K562 (cell line): Measurements from ENCODE around the gene CHTF8. TPM values are rescaled to one million over a fixed set of nuclear protein-coding genes. Genes with fewer than 3 reads are reported as not detected.

Experiments used
- ATAC-seq: fragments of 200-7000 bp; cut with Tn5 transposase; 3 replicates; pipeline ENCODE4 v1.9.1; 2020; ENCODE audit warnings: moderate library complexity
- BruUV-seq: library from RNA; stranded (reverse); fragments of 400-500 nt; replicated peaks from 2 replicates; lab custom pipeline; 2021; lab: Mats Ljungman, UMichigan
- CTCF ChIA-PET: fragments of 300-600 bp; formaldehyde crosslinking; extraction: SDS; loops from one replicate; lab custom pipeline; 2021; ENCODE audit warnings: low intra/inter-chr PET ratio; lab: Yijun Ruan, JAX
- POLR2A ChIA-PET: fragments of 300-600, 350-650 bp; sonication (Branson Sonifier 250); formaldehyde crosslinking; extraction: SDS; loops from one replicate; lab custom pipeline; 2021; ENCODE audit warnings: antibody characterized with exemption, inconsistent platforms; lab: Yijun Ruan, JAX
- DNase-seq, 4 experiments: peaks; one replicate each; pipeline versions ENCODE4 v3.0.0 to v3.0.0-alpha.2; 2011 to 2018; ENCODE audit warnings: low spot score in 3 of 4, mixed read lengths in 3 of 4; ENCODE audit errors: extremely low read depth in 1 of 4
- FAIRE-seq: peaks from 2 replicates; lab custom pipeline; 2011; peaks lifted over from hg19 to GRCh38; lab: Jason Lieb, UNC
- H2AFZ ChIP-seq: 2 replicates; pipeline ENCODE4 v1.6.0; 2011; ENCODE audit warnings: low read depth, low read length, control low read depth, inconsistent platforms
- H3K27ac ChIP-seq: fragments of 200-600 bp; 3 replicates; pipeline ENCODE4 v1.8.0; 2011; ENCODE audit warnings: low read depth, mild to moderate bottlenecking, control low read depth, inconsistent platforms, low read length, moderate library complexity, mixed read lengths; ENCODE audit errors: extremely low read depth
- H3K27me3 ChIP-seq, 2 experiments: fragments of 300-600 bp in 1 of 2; 2 replicates in 1 of 2; 3 replicates in 1 of 2; pipeline versions ENCODE4 v1.6.0 to v1.8.0; 2011; ENCODE audit warnings: inconsistent platforms in 2 of 2, low read length in 2 of 2, mild to moderate bottlenecking in 1 of 2, mixed read lengths in 1 of 2, moderate library complexity in 1 of 2; ENCODE audit not compliant: control insufficient read depth in 2 of 2, insufficient read depth in 2 of 2
- H3K36me3 ChIP-seq: fragments of 300-600 bp; 3 replicates; pipeline ENCODE4 v1.8.0; 2011; ENCODE audit warnings: mild to moderate bottlenecking, low read length, inconsistent platforms; ENCODE audit not compliant: control insufficient read depth, insufficient read depth
- H3K4me1 ChIP-seq, 2 experiments: fragments of 200-600 bp in 1 of 2; replicated peaks in 1 of 2; 2 replicates in 1 of 2; 3 replicates in 1 of 2; pipeline versions ENCODE4 v1.5.1 to v1.8.0; 2011; ENCODE audit warnings: inconsistent platforms in 2 of 2, low read length in 2 of 2, mild to moderate bottlenecking in 1 of 2, mixed read lengths in 1 of 2, moderate library complexity in 1 of 2; ENCODE audit not compliant: control insufficient read depth in 2 of 2, insufficient read depth in 2 of 2
- H3K4me2 ChIP-seq: 2 replicates; pipeline ENCODE4 v1.6.1; 2011; ENCODE audit warnings: low read length, control low read depth, inconsistent platforms, mixed read lengths; ENCODE audit not compliant: insufficient read depth
- H3K4me3 ChIP-seq: fragments of 200-600 bp; sonication (generic), shearing (Covaris generic); 2 replicates; pipeline ENCODE4 v1.5.1; 2016; ENCODE audit warnings: control low read depth, inconsistent platforms
- H3K79me2 ChIP-seq: fragments of 200-600 bp; 3 replicates; pipeline ENCODE4 v1.8.0; 2011; ENCODE audit warnings: low read length, inconsistent platforms; ENCODE audit not compliant: control insufficient read depth, insufficient read depth
- H3K9ac ChIP-seq, 2 experiments: 2 replicates each; pipeline versions ENCODE4 v1.6.0 to v1.6.1; 2011; ENCODE audit warnings: low read depth in 2 of 2, low read length in 2 of 2, control low read depth in 1 of 2, inconsistent platforms in 1 of 2, mild to moderate bottlenecking in 1 of 2, mixed read lengths in 1 of 2; ENCODE audit not compliant: insufficient read depth in 1 of 2
- H3K9me1 ChIP-seq: one replicate; pipeline ENCODE4 v1.6.0; 2011; ENCODE audit warnings: inconsistent platforms, mild to moderate bottlenecking, low read length, moderate library complexity; ENCODE audit not compliant: control insufficient read depth, insufficient read depth
- H3K9me3 ChIP-seq: replicated peaks from 2 replicates; pipeline ENCODE4 v1.5.1; 2011; ENCODE audit warnings: low read depth, low read length, inconsistent platforms; ENCODE audit not compliant: control insufficient read depth, insufficient read depth
- H4K20me1 ChIP-seq: replicated peaks from 2 replicates; pipeline ENCODE4 v1.6.1; 2011; ENCODE audit warnings: low read length, inconsistent platforms, mixed read lengths; ENCODE audit not compliant: control insufficient read depth, insufficient read depth
- ASH1L ChIP-seq: fragments of 450-650 bp; IDR thresholded peaks from 2 replicates; pipeline ENCODE4 v1.6.1; 2018; ENCODE audit warnings: borderline replicate concordance, mild to moderate bottlenecking, low read depth; ENCODE audit not compliant: partially characterized antibody
- CCNT2 ChIP-seq: IDR thresholded peaks from 2 replicates; pipeline ENCODE4 v1.6.1; 2011; ENCODE audit warnings: borderline replicate concordance, low read depth, mild to moderate bottlenecking, moderate library complexity, mixed read lengths, low read length; ENCODE audit not compliant: insufficient read length; ENCODE audit errors: extremely low read depth
- ERF ChIP-seq: fragments of 450-650 bp; formaldehyde crosslinking; IDR thresholded peaks from 2 replicates; pipeline ENCODE4 v1.4.0; 2020; ENCODE audit warnings: mild to moderate bottlenecking, mixed read lengths
- FIP1L1 ChIP-seq: fragments of 200-400 bp; formaldehyde crosslinking; IDR thresholded peaks from 2 replicates; pipeline ENCODE4 v1.6.1; 2018; ENCODE audit warnings: mild to moderate bottlenecking, low read depth, low read length; ENCODE audit not compliant: poor library complexity, severe bottlenecking
- FOXM1 ChIP-seq, 2 experiments: fragments of 450-650 bp in 1 of 2; sonication (generic) in 1 of 2; formaldehyde crosslinking in 1 of 2; IDR thresholded peaks; 2 replicates each; pipeline versions ENCODE4 v1.6.1 to v1.9.0; 2017 to 2022; ENCODE audit warnings: low read depth in 2 of 2, mild to moderate bottlenecking in 2 of 2, missing genetic modification reagents in 1 of 2, moderate library complexity in 1 of 2
- HNRNPL ChIP-seq: fragments of 200-400 bp; formaldehyde crosslinking; IDR thresholded peaks from 2 replicates; pipeline ENCODE4 v1.6.1; 2017; ENCODE audit warnings: low read depth, mild to moderate bottlenecking, low read length
- ILK ChIP-seq: fragments of 450-650 bp; IDR thresholded peaks from 2 replicates; pipeline ENCODE4 v1.6.1; 2016; ENCODE audit warnings: missing genetic modification characterization, low read depth, mild to moderate bottlenecking, missing compliant biosample characterization, moderate library complexity, borderline replicate concordance
- PREB ChIP-seq: sonication (generic); formaldehyde crosslinking; IDR thresholded peaks from 2 replicates; pipeline ENCODE4 v1.8.1; 2023; ENCODE audit warnings: mild to moderate bottlenecking, missing genetic modification reagents
- PTBP1 ChIP-seq: fragments of 200-400 bp; formaldehyde crosslinking; IDR thresholded peaks from 2 replicates; pipeline ENCODE4 v1.6.1; 2017; ENCODE audit warnings: low read depth, low read length
- RBFOX2 ChIP-seq: fragments of 200-400 bp; formaldehyde crosslinking; IDR thresholded peaks from 2 replicates; pipeline ENCODE4 v1.6.1; 2017; ENCODE audit warnings: low read depth, mild to moderate bottlenecking, low read length, moderate library complexity
- SP2 ChIP-seq: IDR thresholded peaks from 2 replicates; pipeline ENCODE4 v1.6.1; 2011; ENCODE audit warnings: mild to moderate bottlenecking, low read depth, low read length, moderate library complexity; ENCODE audit not compliant: poor library complexity, severe bottlenecking; ENCODE audit errors: extremely low read depth
- VEZF1 ChIP-seq: fragments of 200-800 bp; sonication (Bioruptor generic); IDR thresholded peaks from 2 replicates; pipeline ENCODE4 v1.6.1; 2017; ENCODE audit warnings: missing genetic modification characterization, missing compliant biosample characterization
- ZNF707 ChIP-seq: fragments of 250-450 bp; sonication (Bioruptor Pico); conservative IDR thresholded peaks from 2 replicates; pipeline ENCODE4 v1.8.0; 2022; ENCODE audit warnings: inconsistent platforms, mild to moderate bottlenecking, moderate library complexity
- ZNF76 ChIP-seq: fragments of 250-450 bp; sonication (Bioruptor Pico); IDR thresholded peaks from 2 replicates; pipeline ENCODE4 v1.4.0; 2020; ENCODE audit warnings: mild to moderate bottlenecking, moderate library complexity, borderline replicate concordance
- WGBS: fragments of 100-300 bp; shearing (Covaris generic); methylation state at CpG from one replicate; pipeline ENCODE4 v1.1.6; 2016; ENCODE audit warnings: low coverage, mixed read lengths; ENCODE audit not compliant: insufficient coverage; ENCODE audit errors: missing lambda C conversion rate; 5-methylcytosine and 5-hydroxymethylcytosine counted together
- in situ Hi-C: fragments of 300-500 bp; cut with MboI; formaldehyde crosslinking; loops from 4 replicates; pipeline ENCODE4 v1.15.0; 2018; ENCODE audit warnings: inconsistent platforms, mixed read lengths
- intact Hi-C: fragments of 100-400 bp; cut with micrococcal nuclease; formaldehyde crosslinking; loops from 2 replicates; pipeline ENCODE4 v1.14.2; 2022
- polyA plus RNA-seq, 8 experiments: library from polyadenylated mRNA; depleted of rRNA in 4 of 8; stranded (reverse) in 5 of 8; unstranded in 3 of 8; fragments of >200 nt; fragmentation: Nextera tagmentation in 2 of 8; fragmentation: Illumina TruSeq in 1 of 8; extraction: Ambion mirVana in 2 of 8; extraction: Trizol in 1 of 8; gene quantifications; 2 replicates each; pipeline versions ENCODE4 v1.2.1 to v1.2.3, GENCODE V29; 2011 to 2014; ENCODE audit warnings: inconsistent platforms in 1 of 8, missing spikeins in 1 of 8
- total RNA-seq, 7 experiments: library from RNA; depleted of rRNA in 6 of 7; stranded (reverse); fragments of >200 nt in 6 of 7; fragmentation: Illumina TruSeq in 2 of 7; extraction: Trizol in 2 of 7; gene quantifications; 2 replicates each; pipeline versions ENCODE4 v1.2.1 to v1.2.3, GENCODE V29; 2011 to 2021; ENCODE audit warnings: low replicate concordance in 1 of 7
- TF ChIP-seq, protein P1 (sequence below): sonication (generic); formaldehyde crosslinking; IDR thresholded peaks from 2 replicates; pipeline ENCODE4 v1.8.1; 2023; ENCODE audit warnings: mild to moderate bottlenecking, missing genetic modification reagents

Gene CHTF8
- total and polyA plus RNA-seq, 9 of the 15 experiments (the other 6 are each of a cell fraction or from before 2014, with no cell fraction given), result 20.2 to 199 (median 108) TPM

GRCh38 chr16:69107316-69107962 is 24.9 kb downstream of the CHTF8 start:
- intact Hi-C loops, result loop anchor here (5.0 kb wide), 2 partner anchors 120 to 260 kb away; no protein-coding TSS in a partner anchor
- H3K27me3 ChIP-seq, result peaks cover 2 to 8% of the 10 kb centered on the region in 2 experiments; a peak in 1 of 5 replicates
- 94% methylated on average over 22 of the region's 52 CpGs for WGBS
- TF ChIP-seq FOXM1 (IDR thresholded peaks at IDR 0.05; ENCODE audit: low read depth) (no peak), FOXM1 (CRISPR knock-in tag; IDR thresholded peaks at IDR 0.05; ENCODE audit: low read depth) (no peak), FIP1L1 (peak; percentile 29), HNRNPL (0 out of 2 replicates have a peak, but pooled peaks have one; percentile 59), VEZF1 (CRISPR knock-in tag) (no peak), ILK (tag) (no peak), PREB (CRISPR knock-in tag) (no peak), SP2 (no peak), ASH1L (no peak), PTBP1 (no peak), ZNF76 (CRISPR knock-in tag) (no peak), RBFOX2 (no peak), CCNT2 (peak; percentile 24), ERF (CRISPR knock-in tag) (no peak), ZNF707 (no peak)
- TF ChIP-seq, protein P1, sequence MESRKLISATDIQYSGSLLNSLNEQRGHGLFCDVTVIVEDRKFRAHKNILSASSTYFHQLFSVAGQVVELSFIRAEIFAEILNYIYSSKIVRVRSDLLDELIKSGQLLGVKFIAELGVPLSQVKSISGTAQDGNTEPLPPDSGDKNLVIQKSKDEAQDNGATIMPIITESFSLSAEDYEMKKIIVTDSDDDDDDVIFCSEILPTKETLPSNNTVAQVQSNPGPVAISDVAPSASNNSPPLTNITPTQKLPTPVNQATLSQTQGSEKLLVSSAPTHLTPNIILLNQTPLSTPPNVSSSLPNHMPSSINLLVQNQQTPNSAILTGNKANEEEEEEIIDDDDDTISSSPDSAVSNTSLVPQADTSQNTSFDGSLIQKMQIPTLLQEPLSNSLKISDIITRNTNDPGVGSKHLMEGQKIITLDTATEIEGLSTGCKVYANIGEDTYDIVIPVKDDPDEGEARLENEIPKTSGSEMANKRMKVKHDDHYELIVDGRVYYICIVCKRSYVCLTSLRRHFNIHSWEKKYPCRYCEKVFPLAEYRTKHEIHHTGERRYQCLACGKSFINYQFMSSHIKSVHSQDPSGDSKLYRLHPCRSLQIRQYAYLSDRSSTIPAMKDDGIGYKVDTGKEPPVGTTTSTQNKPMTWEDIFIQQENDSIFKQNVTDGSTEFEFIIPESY (CRISPR knock-in tag), result peak; percentile 72
- TF ChIP-seq, all 486 proteins: peak for 4
- in situ Hi-C loops, result no loop called here
- Histone ChIP-seq H3K27ac (no peak overlapping the region), H3K79me2 (no peaks in the 10 kb centered on the region), H3K9me3 (no peaks in the 10 kb centered on the region), H4K20me1 (0 out of 2 replicates have a peak, but pooled peaks cover 4% of the 10 kb centered on the region), H3K4me3 (no peak overlapping the region), H3K9ac (no peak overlapping the region), H3K36me3 (peaks cover 3% of the 10 kb centered on the region; the same call in 2 of the 3 replicates), H3K4me2 (no peak overlapping the region), H3K9me1 (peaks cover 4% of the 10 kb centered on the region), H3K4me1 (peaks cover 2 to 33% of the 10 kb centered on the region in 2 experiments; a peak in 4 of 5 replicates), H2AFZ (no peak overlapping the region)
- POLR2A ChIA-PET, result interaction anchor here (0.6 to 1.2 kb wide), 5 partner anchors 8 to 630 kb away, joined by 4 read pairs; no protein-coding TSS in a partner anchor
- DNase-seq (no peak), ATAC-seq (no peak), FAIRE-seq (no peak)
- CTCF ChIA-PET, result interaction anchor here (0.6 kb wide), 1 partner anchor 10 kb away, joined by 6 read pairs; no protein-coding TSS in a partner anchor
- BruUV-seq, result no TSS peak
